ENCODE measurements around the gene BCORL1.

DNA sequence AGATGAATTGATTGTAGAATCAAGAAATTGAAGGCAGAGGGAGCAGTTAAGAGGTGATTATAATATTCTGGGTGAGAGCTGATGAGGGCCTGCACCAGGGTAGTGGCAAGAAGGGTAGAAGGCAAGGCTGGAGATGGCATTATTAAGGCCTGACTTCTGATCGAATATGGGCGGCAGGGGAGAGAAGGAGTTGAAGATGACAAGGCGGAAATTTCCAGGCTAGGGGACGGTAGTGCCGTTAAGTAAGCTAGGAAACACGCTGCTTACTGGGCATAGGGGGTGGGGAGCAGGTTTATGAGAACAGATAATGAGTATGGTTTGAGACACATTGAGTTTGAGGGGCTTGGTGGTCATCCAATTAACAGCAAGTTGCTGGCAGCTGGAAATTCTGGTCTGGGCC is 19.5 kb downstream of the BCORL1 start:
- no peak for TF ChIP-seq POLR2AphosphoS5 (IDR thresholded peaks at IDR 0.05; ENCODE audit: low read depth)
- TF ChIP-seq, protein P1, sequence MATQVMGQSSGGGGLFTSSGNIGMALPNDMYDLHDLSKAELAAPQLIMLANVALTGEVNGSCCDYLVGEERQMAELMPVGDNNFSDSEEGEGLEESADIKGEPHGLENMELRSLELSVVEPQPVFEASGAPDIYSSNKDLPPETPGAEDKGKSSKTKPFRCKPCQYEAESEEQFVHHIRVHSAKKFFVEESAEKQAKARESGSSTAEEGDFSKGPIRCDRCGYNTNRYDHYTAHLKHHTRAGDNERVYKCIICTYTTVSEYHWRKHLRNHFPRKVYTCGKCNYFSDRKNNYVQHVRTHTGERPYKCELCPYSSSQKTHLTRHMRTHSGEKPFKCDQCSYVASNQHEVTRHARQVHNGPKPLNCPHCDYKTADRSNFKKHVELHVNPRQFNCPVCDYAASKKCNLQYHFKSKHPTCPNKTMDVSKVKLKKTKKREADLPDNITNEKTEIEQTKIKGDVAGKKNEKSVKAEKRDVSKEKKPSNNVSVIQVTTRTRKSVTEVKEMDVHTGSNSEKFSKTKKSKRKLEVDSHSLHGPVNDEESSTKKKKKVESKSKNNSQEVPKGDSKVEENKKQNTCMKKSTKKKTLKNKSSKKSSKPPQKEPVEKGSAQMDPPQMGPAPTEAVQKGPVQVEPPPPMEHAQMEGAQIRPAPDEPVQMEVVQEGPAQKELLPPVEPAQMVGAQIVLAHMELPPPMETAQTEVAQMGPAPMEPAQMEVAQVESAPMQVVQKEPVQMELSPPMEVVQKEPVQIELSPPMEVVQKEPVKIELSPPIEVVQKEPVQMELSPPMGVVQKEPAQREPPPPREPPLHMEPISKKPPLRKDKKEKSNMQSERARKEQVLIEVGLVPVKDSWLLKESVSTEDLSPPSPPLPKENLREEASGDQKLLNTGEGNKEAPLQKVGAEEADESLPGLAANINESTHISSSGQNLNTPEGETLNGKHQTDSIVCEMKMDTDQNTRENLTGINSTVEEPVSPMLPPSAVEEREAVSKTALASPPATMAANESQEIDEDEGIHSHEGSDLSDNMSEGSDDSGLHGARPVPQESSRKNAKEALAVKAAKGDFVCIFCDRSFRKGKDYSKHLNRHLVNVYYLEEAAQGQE (IDR thresholded peaks at IDR 0.05; ENCODE audit: insufficient replicate concordance, low read depth): no peak
- TF ChIP-seq, protein P2, sequence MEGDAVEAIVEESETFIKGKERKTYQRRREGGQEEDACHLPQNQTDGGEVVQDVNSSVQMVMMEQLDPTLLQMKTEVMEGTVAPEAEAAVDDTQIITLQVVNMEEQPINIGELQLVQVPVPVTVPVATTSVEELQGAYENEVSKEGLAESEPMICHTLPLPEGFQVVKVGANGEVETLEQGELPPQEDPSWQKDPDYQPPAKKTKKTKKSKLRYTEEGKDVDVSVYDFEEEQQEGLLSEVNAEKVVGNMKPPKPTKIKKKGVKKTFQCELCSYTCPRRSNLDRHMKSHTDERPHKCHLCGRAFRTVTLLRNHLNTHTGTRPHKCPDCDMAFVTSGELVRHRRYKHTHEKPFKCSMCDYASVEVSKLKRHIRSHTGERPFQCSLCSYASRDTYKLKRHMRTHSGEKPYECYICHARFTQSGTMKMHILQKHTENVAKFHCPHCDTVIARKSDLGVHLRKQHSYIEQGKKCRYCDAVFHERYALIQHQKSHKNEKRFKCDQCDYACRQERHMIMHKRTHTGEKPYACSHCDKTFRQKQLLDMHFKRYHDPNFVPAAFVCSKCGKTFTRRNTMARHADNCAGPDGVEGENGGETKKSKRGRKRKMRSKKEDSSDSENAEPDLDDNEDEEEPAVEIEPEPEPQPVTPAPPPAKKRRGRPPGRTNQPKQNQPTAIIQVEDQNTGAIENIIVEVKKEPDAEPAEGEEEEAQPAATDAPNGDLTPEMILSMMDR (IDR thresholded peaks at IDR 0.05; ENCODE audit: insufficient read depth, low read length): no peak
